T-helper 2 cell treated with Interferon-gamma antibody and Interleukin-4, amounts not matched to agents 100 ng/mL and 5 ng/mL, for 36 hours (primary cell): ENCODE results near the gene CCSER1. TPM values are rescaled to one million over a fixed set of nuclear protein-coding genes. Genes with fewer than 3 reads are reported as not detected.

Experiments used
- intact Hi-C: fragments of 100-400 bp; cut with micrococcal nuclease; formaldehyde crosslinking; loops from one replicate; pipeline ENCODE4 v1.15.1; 2023
- total RNA-seq: library from RNA; stranded (reverse); gene quantifications from 2 replicates; pipeline ENCODE4 v1.2.3, GENCODE V29; 2022

The CCSER1 gene
- total RNA-seq, 1 donor from 2014 or later = not detected

DNA sequence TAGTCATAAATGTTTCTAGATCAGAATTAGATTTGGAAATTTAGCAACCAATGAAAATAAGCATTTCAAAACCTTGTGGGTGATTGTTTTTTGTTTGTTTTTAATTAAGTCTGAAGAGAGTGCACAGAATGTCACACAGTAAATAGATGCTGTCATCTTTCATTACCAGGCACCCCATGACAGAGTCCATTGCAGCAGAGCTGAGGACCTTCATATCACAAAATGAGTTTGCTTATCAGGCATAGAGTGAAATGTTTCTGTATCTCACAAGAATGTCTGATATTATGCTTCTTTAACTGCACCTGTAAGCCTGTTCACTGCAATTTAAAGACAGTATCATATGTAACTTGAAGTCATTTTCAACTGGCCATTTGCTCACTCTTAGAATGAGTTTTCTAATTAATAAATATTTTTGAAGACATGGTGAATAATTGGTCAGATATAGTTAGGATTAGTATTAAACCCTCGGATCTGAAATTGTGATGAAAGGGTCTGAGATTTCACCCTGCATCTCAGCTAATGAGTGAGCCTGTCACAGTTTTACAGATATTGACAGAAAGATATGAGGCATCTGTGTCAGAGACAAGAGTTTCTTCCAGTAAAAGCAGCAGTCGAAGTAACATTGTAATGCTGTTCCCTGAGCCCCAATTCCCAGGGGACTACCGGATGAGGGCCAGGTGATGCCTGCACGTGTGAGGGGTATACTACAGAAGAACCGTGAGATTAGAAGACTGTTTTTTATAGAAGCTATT lies 416.4 kb downstream of the CCSER1 start:
- intact Hi-C loops = no loop called here

GRCh38 chr4:90544532-90545045 lies 417.4 kb downstream of the CCSER1 start:
- intact Hi-C loops = no loop called here

- intact Hi-C loops = no loop called here
Measured at GRCh38 chr4:90545380-90545779, 418.2 kb downstream of the CCSER1 start.

DNA sequence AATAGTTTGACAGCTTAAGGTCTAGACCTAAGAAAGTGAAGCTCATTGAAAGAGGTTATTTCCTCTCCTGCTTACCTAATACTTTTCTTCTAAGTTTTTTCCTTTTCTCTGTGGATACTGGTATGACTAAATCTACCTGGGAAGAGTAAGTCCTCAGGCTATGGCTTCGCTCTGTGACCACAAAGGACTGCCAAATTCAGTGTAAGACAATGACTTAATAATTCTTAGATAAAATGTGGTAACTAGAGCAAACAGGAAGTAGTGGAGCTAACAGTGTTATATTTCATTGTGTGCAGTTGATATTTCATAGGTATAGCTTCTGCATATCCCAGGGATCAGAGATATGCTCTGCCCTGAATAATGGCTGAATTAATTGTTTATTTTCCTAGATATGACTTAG lies 418.9 kb downstream of the CCSER1 start:
- intact Hi-C loops = no loop called here

DNA sequence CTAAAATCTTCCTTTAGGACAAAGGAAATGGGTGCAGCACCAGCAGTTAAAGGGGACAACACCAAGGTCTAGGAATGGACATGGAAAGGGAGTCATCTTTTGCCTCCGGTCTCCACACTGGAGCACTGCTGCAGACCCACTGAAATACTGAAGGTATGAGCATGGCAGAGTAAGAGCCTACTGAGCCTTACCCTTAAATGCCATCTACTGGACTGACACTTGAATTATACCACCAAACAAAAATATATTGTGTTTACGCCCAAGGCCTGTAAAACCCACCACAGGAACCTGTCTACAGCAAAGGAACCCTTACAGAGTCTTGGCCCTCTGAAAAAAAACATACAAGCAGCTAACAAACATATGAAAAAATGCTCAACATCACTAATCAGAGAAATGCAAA lies 443.4 kb downstream of the CCSER1 start:
- intact Hi-C loops = no loop called here

DNA sequence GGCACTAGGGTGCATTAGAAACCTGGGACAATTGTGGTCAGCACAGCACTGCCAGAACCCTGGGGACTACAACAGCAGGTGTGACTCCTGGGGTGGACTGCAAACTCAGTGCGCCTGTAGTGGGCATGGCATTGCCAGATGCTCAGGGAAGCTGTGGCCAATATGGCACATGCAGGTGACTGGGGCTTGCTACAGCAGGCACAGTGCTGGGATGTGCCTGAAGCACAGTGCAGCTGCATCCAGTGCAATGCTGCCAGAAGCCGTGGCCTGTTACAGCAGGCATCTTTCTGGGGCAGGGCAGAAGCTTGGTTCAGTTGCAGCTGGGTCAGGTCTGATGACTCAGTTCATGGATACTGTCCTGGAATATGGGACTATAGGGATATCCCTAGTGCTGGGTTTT lies 445.8 kb downstream of the CCSER1 start:
- intact Hi-C loops = no loop called here

DNA sequence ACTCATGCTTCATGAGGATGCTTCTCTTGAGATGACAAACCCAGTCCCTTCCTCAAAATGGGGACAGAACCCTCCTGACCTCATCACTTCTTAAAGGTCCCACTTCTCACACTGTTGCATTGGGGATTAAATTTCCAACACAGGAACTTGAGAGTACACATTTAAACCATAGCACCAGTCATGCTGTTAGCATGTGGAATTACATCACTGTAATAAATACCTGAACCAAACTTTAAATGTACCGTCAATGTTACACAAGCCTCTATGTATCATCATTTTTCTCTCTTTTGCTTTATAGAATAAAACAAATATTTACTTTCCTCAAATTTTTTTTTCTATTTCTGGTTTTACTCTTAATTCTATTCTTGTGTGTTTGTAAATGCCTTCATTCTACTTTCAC lies 448.2 kb downstream of the CCSER1 start:
- intact Hi-C loops = no loop called here

GRCh38 chr4:90580326-90580725 lies 453.1 kb downstream of the CCSER1 start:
- intact Hi-C loops = no loop called here

- intact Hi-C loops = no loop called here
Measured at GRCh38 chr4:90582087-90582486, 454.9 kb downstream of the CCSER1 start.

GRCh38 chr4:90584051-90584450 lies 456.9 kb downstream of the CCSER1 start:
- intact Hi-C loops = no loop called here

GRCh38 chr4:90585961-90586360 lies 458.8 kb downstream of the CCSER1 start:
- intact Hi-C loops = no loop called here

DNA sequence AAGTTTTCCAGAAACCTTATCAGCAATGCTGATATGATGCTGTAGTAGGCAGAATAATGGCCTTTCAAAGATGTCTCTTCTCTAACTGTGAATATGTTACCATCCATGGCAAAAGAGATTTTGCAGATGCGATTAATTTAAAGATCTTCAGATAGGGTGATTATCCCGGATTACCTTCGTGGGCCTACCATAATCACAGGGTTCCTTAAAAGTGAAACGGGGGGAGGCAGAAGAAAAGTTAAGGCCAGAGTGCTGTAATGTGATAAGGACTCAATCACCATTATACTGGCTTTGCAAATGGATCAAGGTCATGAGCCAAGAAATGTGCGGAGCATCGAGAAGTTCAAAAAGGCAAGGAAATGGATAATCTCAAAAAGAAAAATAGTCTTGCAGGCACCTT lies 459.6 kb downstream of the CCSER1 start:
- intact Hi-C loops = no loop called here

GRCh38 chr4:90597927-90598326 lies 470.7 kb downstream of the CCSER1 start:
- intact Hi-C loops = no loop called here

DNA sequence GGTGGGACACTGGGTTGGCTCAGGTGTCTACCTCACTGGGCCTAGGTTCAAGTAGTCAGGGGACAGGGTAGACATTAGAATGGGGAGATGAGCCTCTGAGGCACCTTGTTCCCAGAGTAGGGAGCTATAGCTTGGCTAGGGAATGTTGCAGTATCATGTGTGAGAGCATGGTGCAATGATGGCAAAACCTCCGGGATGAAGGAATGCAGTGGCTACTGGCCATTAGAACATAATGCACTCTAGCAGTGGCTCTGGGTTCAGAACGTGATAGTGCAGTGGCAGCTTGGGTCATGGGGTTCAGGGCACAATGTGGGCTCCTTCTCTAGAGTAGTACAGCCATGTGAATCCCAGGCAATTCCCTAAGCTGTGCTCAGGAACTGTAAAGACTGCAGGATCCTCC lies 471.5 kb downstream of the CCSER1 start:
- intact Hi-C loops = no loop called here

GRCh38 chr4:90602726-90603125 lies 475.5 kb downstream of the CCSER1 start:
- intact Hi-C loops = no loop called here

- intact Hi-C loops = no loop called here
Measured at GRCh38 chr4:90603540-90603939, 476.3 kb downstream of the CCSER1 start.

GRCh38 chr4:90606781-90607180 lies 479.6 kb downstream of the CCSER1 start:
- intact Hi-C loops = no loop called here

GRCh38 chr4:90614371-90614770 lies 487.2 kb downstream of the CCSER1 start:
- intact Hi-C loops = no loop called here

DNA sequence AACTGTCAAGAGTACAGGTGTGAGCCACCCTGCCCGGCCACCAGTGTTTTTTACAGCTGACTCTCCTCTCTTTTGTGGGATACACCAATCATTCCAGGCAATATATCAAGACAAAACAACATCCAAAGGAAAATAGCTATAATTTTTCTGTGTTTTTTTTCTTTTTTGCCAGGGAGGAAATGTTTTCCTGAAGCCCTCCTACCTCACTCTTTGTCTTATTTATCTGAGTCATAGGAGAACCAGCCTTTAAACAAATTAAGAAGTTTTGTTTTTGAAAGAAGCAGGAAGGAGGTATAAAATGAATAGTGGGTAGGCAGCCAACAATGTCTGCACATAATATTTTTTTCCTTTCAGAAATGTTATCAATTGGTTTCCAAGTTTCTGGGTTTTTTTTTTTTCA lies 493.9 kb downstream of the CCSER1 start:
- intact Hi-C loops = no loop called here

- intact Hi-C loops = no loop called here
Measured at GRCh38 chr4:90624781-90625180, 497.6 kb downstream of the CCSER1 start.

DNA sequence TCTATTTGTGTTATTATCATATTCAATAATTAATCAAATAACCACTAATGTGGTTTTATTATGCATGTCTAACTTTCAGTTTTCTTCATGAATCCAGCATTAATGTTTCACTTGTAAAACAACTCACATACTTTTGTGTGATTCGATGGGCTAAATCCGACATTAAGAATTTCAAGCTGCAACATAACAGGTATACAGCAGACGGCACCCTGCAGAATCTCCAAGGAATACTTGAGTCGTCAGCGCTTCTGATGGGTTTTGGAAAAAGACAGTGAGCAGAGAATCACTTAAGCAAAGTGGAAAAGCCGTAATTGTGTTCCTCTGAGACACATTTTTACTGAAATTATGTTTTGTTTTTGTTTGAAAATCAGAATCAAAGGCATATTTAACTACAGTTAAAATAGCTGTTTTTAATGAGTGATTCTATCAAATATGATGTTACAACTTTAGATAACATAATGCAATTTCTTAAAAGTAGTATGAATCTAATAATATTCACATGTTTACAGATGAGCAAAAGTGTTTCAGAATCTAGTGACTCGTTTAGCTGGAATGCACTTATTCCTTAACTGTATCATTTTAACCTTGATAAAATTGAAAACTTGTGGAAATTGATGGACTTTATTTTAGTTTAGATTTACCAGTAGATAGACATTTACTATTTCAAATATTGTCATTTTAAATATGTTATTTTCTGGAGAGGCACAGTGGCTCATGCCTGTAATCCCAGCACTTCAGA lies 514.8 kb downstream of the CCSER1 start:
- intact Hi-C loops = no loop called here

- intact Hi-C loops = no loop called here
Measured at GRCh38 chr4:90643156-90643555, 516.0 kb downstream of the CCSER1 start.

DNA sequence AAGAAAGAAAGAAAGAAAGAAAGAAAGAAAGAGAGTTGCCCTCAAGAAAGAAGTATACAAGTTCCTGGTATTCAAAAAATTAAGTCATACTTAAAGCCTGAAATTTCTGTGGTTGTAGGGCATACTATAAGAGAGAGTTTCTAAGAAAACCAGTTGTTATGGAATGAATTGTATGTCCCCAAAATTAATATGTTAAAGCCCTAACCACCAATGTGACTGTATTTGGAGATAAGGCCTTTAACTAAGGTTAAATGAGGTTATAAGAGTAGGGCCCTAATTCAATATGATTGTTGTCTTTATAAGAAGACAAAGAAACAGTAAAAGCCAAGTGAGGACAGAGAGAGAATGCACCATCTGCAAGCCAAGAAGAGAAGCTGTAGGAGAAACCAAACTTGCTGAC lies 521.1 kb downstream of the CCSER1 start:
- intact Hi-C loops = no loop called here
